ENCODE measurements around the gene LMBR1.

DNA sequence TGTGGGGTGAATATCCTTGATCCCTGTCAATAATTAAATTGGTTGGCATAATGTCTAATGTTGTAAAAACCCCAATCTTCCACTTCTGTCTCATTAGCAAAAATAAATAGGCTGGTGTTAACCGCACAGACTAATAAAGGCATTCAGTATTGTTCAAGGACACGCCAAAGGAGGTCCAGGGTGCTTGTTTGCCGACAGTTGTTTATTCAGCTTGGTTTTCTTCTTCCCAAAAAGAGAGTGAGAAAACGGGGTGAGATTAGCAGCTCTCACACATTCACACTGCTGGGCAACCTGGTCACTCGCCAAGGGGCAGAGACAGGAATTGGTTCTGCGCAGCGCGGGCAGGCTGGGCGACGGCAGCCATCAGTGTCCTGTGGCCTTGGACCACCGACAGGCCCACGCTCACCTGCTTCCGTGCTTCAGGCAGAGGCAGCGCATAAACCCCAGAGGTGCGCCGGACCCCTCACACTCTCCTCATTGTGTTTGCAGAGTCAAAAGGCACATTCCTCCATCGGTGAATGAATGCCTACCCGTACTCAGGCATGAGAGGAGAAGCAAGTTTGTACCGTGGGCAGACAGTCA lies 26.2 kb upstream of the LMBR1 start:
- TF ChIP-seq EZH2 (IDR thresholded peaks at IDR 0.05; ENCODE audit: insufficient read depth, low read length) (no peak), CTCF (IDR thresholded peaks at IDR 0.05; ENCODE audit: insufficient read depth, low read depth, low read length) (no peak)

All from astrocyte (in vitro differentiated cells and primary cell).